ENCODE results near the gene NXT1.

The NXT1 gene

DNA sequence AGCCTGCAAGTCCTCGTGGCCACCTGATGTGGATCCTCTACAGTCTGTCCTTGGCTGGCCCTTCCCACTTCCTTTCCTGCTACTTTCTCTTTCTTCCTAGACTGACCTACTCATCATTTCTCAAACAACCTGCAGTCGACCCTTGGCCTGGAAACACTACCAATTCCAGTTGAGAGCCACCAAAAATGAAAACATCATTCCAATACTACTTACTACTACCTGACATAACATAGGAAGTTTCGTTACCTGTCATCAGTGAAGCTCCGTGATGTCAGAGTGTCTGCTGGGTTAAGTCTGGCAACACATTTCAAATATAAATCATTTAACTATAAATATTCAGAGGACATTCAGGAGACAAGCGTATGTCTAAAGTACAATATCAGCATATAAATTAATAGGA, 25.2 kb downstream of the NXT1 start:
- no peak overlapping the region for H3K27ac ChIP-seq
- no peak for TF ChIP-seq ZFX (IDR thresholded peaks at IDR 0.05)
- TF ChIP-seq, protein P1, sequence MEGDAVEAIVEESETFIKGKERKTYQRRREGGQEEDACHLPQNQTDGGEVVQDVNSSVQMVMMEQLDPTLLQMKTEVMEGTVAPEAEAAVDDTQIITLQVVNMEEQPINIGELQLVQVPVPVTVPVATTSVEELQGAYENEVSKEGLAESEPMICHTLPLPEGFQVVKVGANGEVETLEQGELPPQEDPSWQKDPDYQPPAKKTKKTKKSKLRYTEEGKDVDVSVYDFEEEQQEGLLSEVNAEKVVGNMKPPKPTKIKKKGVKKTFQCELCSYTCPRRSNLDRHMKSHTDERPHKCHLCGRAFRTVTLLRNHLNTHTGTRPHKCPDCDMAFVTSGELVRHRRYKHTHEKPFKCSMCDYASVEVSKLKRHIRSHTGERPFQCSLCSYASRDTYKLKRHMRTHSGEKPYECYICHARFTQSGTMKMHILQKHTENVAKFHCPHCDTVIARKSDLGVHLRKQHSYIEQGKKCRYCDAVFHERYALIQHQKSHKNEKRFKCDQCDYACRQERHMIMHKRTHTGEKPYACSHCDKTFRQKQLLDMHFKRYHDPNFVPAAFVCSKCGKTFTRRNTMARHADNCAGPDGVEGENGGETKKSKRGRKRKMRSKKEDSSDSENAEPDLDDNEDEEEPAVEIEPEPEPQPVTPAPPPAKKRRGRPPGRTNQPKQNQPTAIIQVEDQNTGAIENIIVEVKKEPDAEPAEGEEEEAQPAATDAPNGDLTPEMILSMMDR (conservative IDR thresholded peaks at IDR 0.05): no peak

GRCh38 chr20:23379772-23380171, 29.2 kb downstream of the NXT1 start:
- TF ChIP-seq, protein P1 (conservative IDR thresholded peaks at IDR 0.05): no peak
- no peak for TF ChIP-seq ZFX (IDR thresholded peaks at IDR 0.05)
- H3K27ac ChIP-seq: no peak overlapping the region

- H3K27ac ChIP-seq: no peak overlapping the region
- TF ChIP-seq, protein P1 (conservative IDR thresholded peaks at IDR 0.05): no peak
- no peak for TF ChIP-seq ZFX (IDR thresholded peaks at IDR 0.05)
These were observed 31.3 kb downstream of the NXT1 start for GRCh38 chr20:23381876-23382275.

GRCh38 chr20:23386304-23387117, 35.9 kb downstream of the NXT1 start:
- no peak overlapping the region for H3K27ac ChIP-seq
- no peak for TF ChIP-seq ZFX (IDR thresholded peaks at IDR 0.05)
- TF ChIP-seq, protein P1 (conservative IDR thresholded peaks at IDR 0.05): no peak

GRCh38 chr20:23387118-23387443, 36.5 kb downstream of the NXT1 start:
- H3K27ac ChIP-seq: no peak overlapping the region
- no peak for TF ChIP-seq ZFX (IDR thresholded peaks at IDR 0.05)
- TF ChIP-seq, protein P1 (conservative IDR thresholded peaks at IDR 0.05): no peak

DNA sequence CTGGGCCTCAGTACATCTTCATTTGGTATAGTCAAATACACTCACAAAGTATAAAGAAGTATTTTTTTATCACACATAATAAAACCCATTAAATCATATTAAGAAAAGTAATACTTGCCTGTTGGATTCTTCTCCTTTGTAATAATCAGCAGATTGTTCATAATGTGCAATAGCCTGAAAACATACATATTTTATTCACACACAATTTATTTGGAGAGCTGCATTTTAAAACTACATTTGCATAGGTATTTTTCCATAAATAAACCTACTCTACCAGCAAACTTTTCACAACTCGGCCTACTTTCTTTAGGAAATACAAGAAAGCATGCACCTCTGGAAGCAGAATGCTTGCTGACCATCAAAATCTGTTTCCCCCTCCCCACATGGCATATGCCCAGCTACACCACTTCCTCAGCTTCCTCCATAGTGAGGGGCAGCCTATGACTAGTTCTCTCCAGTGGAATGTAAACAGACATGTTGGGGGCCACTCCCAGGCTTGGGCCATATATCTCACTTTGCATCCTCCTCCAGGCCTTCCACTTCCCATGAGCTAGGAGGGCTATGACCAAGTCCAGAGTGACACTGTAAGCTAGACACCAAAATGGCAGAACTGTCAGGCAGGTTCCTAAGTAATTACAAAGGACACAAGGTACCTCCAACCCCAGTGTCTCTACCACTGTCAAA, 39.6 kb downstream of the NXT1 start:
- TF ChIP-seq, protein P1 (conservative IDR thresholded peaks at IDR 0.05): no peak
- TF ChIP-seq ZFX (IDR thresholded peaks at IDR 0.05): no peak
- H3K27ac ChIP-seq: no peak overlapping the region

GRCh38 chr20:23391707-23392310, 41.2 kb downstream of the NXT1 start:
- TF ChIP-seq, protein P1 (conservative IDR thresholded peaks at IDR 0.05): no peak
- TF ChIP-seq ZFX (IDR thresholded peaks at IDR 0.05): no peak
- no peak overlapping the region for H3K27ac ChIP-seq

All from C4-2B (cell line).